HEK293T (cell line): ENCODE measurements around the gene TSPAN18.

Source experiments
- FOXK2 ChIP-seq: fragments of 450-650 bp; IDR thresholded peaks from 2 replicates; pipeline ENCODE4 v1.6.1; 2016; ENCODE audit warnings: mild to moderate bottlenecking
- NFRKB ChIP-seq: fragments of 450-650 bp; IDR thresholded peaks from 2 replicates; pipeline ENCODE4 v1.6.1; 2016; ENCODE audit warnings: mild to moderate bottlenecking, moderate library complexity
- SP1 ChIP-seq: fragments of 450-650 bp; IDR thresholded peaks from 2 replicates; pipeline ENCODE4 v1.6.1; 2017

DNA sequence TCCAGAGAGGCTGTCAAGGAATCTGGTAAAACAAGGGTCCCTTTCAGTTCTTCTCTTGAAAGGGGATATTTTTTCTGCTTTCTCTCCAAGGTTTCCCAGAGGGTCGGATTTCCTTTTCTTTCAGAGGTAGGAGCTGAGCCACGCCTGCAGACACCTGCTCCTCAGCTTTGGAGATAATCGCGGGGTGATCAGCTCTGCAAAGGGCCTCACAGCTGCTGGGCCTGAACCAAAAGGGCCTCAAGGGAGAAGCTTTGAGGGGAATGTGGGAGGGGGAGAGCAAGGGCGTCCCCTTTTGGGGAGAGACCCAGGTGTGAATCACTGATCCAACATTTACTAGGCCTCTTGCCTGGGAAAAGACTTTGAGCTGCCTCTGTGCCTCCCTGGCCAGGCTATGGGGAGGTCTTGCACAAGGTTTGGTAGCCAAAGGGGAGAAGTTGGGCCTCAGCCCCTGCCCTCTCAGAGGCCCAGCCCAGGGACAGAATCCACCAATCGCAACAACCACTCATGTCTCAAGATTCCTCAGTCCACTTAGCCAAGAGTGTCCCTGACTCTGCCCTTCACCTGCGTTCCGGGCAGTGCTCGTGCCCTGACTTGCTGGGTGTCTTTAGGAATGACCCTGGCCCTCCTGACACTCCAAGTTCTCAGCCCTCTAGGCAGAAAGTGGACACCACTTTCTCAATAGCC is 237.9 kb downstream of the TSPAN18 start:
- TF ChIP-seq NFRKB (no peak), FOXK2 (no peak), SP1 (no peak)
